Trophoblast cell (in vitro differentiated cells and primary cell): ENCODE data around the gene UQCR10.

Experiments
- DNase-seq, 2 donors: peaks; one replicate each; pipeline ENCODE4 v3.0.0-alpha.2; 2016
- H2AFZ ChIP-seq: 2 replicates; pipeline ENCODE4 v1.6.1; 2013; ENCODE audit warnings: low read length, moderate library complexity, mild to moderate bottlenecking; ENCODE audit not compliant: insufficient read depth, poor library complexity
- H2AK5ac ChIP-seq: 2 replicates; pipeline ENCODE4 v1.6.1; 2013; ENCODE audit warnings: mild to moderate bottlenecking, low read length
- H2BK120ac ChIP-seq: 2 replicates; pipeline ENCODE4 v1.6.1; 2013; ENCODE audit warnings: low read length, mild to moderate bottlenecking, moderate library complexity; ENCODE audit not compliant: insufficient read depth, poor library complexity
- H2BK12ac ChIP-seq: 2 replicates; pipeline ENCODE4 v1.6.1; 2013; ENCODE audit warnings: mild to moderate bottlenecking, low read length, moderate library complexity
- H2BK5ac ChIP-seq: 2 replicates; pipeline ENCODE4 v1.6.1; 2013; ENCODE audit warnings: low read length, low read depth, moderate library complexity, mild to moderate bottlenecking; ENCODE audit not compliant: poor library complexity
- H3K14ac ChIP-seq: 2 replicates; pipeline ENCODE4 v1.6.1; 2013; ENCODE audit warnings: mild to moderate bottlenecking, low read length
- H3K18ac ChIP-seq: 2 replicates; pipeline ENCODE4 v1.6.1; 2013; ENCODE audit warnings: mild to moderate bottlenecking, low read length
- H3K23ac ChIP-seq: 2 replicates; pipeline ENCODE4 v1.6.1; 2013; ENCODE audit warnings: low read length
- H3K27ac ChIP-seq: 2 replicates; pipeline ENCODE4 v1.5.1; 2013; ENCODE audit warnings: low read depth, mild to moderate bottlenecking, inconsistent platforms, low read length, moderate library complexity
- H3K27me3 ChIP-seq: 2 replicates; pipeline ENCODE4 v1.6.1; 2013; ENCODE audit warnings: inconsistent platforms, mild to moderate bottlenecking, low read length, moderate library complexity; ENCODE audit not compliant: insufficient read depth
- H3K36me3 ChIP-seq, 2 experiments: 1 replicate in 1 of 2; 2 replicates in 1 of 2; pipeline ENCODE4 v1.6.1; 2013; ENCODE audit warnings: low read length in 2 of 2, mild to moderate bottlenecking in 2 of 2, moderate library complexity in 1 of 2; ENCODE audit not compliant: insufficient read depth in 2 of 2, control insufficient read depth in 1 of 2
- H3K4ac ChIP-seq: 2 replicates; pipeline ENCODE4 v1.6.1; 2013; ENCODE audit warnings: low read depth, mild to moderate bottlenecking, low read length, moderate library complexity
- H3K4me1 ChIP-seq, 2 experiments: 1 replicate in 1 of 2; 2 replicates in 1 of 2; pipeline ENCODE4 v1.6.1; 2013; ENCODE audit warnings: low read length in 2 of 2, mild to moderate bottlenecking in 2 of 2, moderate library complexity in 1 of 2; ENCODE audit not compliant: insufficient read depth in 2 of 2, control insufficient read depth in 1 of 2
- H3K4me2 ChIP-seq: 2 replicates; pipeline ENCODE4 v1.6.1; 2013; ENCODE audit warnings: inconsistent platforms, mild to moderate bottlenecking, low read length, moderate library complexity
- H3K4me3 ChIP-seq: 2 replicates; pipeline ENCODE4 v1.5.1; 2013; ENCODE audit warnings: mild to moderate bottlenecking, low read depth, low read length, inconsistent platforms
- H3K79me1 ChIP-seq: one replicate; pipeline ENCODE4 v1.6.1; 2013; ENCODE audit warnings: low read length
- H3K79me2 ChIP-seq: 2 replicates; pipeline ENCODE4 v1.6.1; 2013; ENCODE audit warnings: low read length, mild to moderate bottlenecking; ENCODE audit not compliant: control insufficient read depth, insufficient read depth, poor library complexity
- H3K9ac ChIP-seq: 2 replicates; pipeline ENCODE4 v1.6.1; 2013; ENCODE audit warnings: mild to moderate bottlenecking, low read length
- H3K9me3 ChIP-seq: 2 replicates; pipeline ENCODE4 v1.6.1; 2013; ENCODE audit warnings: low read depth, mild to moderate bottlenecking, control low read depth, inconsistent platforms, low read length; ENCODE audit not compliant: insufficient read depth
- H4K12ac ChIP-seq: 2 replicates; pipeline ENCODE4 v1.6.1; 2013; ENCODE audit warnings: low read depth, mild to moderate bottlenecking, low read length, moderate library complexity
- H4K8ac ChIP-seq: 2 replicates; pipeline ENCODE4 v1.6.1; 2013; ENCODE audit warnings: low read depth, mild to moderate bottlenecking, low read length, moderate library complexity
- H4K91ac ChIP-seq: one replicate; pipeline ENCODE4 v1.6.1; 2013; ENCODE audit warnings: low read depth, mild to moderate bottlenecking, low read length, moderate library complexity
- WGBS: extraction: QIAGEN DNeasy Blood & Tissue Kit; methylation state at CpG from one replicate; pipeline ENCODE4 v1.1.7; 2013; ENCODE audit warnings: missing lambda C conversion rate; ENCODE audit not compliant: insufficient read length, insufficient coverage; ENCODE audit errors: extremely low coverage; 5-methylcytosine and 5-hydroxymethylcytosine counted together

Gene UQCR10

DNA sequence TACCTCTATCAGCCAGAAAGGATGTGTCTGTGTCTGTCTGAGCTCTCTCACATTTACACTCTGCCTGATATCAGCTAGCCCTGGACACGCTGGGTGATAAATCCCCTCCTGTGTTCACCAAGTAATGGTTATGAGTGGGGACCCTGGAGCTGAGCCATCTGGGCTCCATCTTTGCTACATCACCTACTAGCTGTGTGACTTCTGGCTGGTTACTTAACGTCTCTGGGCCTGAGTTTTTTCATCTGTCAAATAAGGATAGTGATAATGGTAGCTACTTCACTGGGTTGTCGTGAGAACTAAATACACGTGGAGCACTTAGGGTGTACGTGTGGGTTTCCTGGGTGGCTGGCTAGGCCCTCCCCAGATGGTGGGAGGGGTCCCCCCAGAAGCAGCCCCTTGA lies 22.9 kb downstream of the UQCR10 start:
- no CpG with 5 or more reads among the region's 5 CpGs for WGBS
- H3K4me3 ChIP-seq, result no peak overlapping the region
- H4K12ac ChIP-seq, result no peak overlapping the region
- peaks cover 4% of the 10 kb centered on the region for H3K9me3 ChIP-seq
- no peak overlapping the region for H3K4ac ChIP-seq
- H3K79me1 ChIP-seq, result no peaks in the 10 kb centered on the region
- H2BK5ac ChIP-seq, result no peak overlapping the region
- H3K36me3 ChIP-seq, result peaks cover 53 to 57% of the 10 kb centered on the region in 2 experiments
- H3K27ac ChIP-seq, result no peak overlapping the region
- H3K9ac ChIP-seq, result no peak overlapping the region
- no peaks in the 10 kb centered on the region for H3K79me2 ChIP-seq
- H3K14ac ChIP-seq, result no peak overlapping the region
- H3K23ac ChIP-seq, result no peak overlapping the region
- H4K91ac ChIP-seq, result no peak overlapping the region
- no peak overlapping the region for H2BK120ac ChIP-seq
- H2AFZ ChIP-seq, result no peak overlapping the region
- no peak overlapping the region for H3K18ac ChIP-seq
- H2BK12ac ChIP-seq, result no peak overlapping the region
- H2AK5ac ChIP-seq, result no peak overlapping the region
- H3K4me1 ChIP-seq, result peaks cover 8 to 20% of the 10 kb centered on the region in 2 experiments
- DNase-seq, result no peak
- no peak overlapping the region for H4K8ac ChIP-seq
- no peak overlapping the region for H3K4me2 ChIP-seq
- H3K27me3 ChIP-seq, result no peaks in the 10 kb centered on the region

DNA sequence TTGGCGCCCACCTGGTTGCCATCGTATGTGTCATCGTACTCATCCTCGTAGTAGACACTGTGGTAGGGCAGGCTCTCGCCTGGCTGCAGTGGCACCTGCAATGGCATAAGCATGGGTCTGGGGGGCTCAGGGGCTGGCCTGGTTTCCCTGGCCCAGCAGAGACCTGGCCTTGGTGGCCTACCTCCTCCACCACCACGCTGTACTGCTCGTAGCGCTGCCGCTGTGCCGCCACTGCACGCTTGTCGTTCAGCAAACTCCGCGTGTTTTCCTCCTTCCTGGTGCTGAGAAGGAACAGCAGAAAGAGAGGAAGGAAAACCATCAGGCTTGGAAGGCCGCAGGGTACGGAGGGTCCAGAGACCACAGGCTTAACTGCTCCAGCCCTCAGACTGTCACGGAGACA lies 26.2 kb downstream of the UQCR10 start:
- Histone ChIP-seq H3K4me1 (peaks cover 23 to 32% of the 10 kb centered on the region in 2 experiments), H3K4me3 (no peak overlapping the region), H4K12ac (no peak overlapping the region), H3K79me1 (peaks cover 17% of the 10 kb centered on the region), H3K14ac (no peak overlapping the region), H2AFZ (no peak overlapping the region), H3K79me2 (peaks cover 2% of the 10 kb centered on the region), H4K91ac (no peak overlapping the region), H3K27ac (no peak overlapping the region), H2BK5ac (no peak overlapping the region), H3K9me3 (peaks cover 4% of the 10 kb centered on the region), H3K27me3 (no peaks in the 10 kb centered on the region), H3K23ac (no peak overlapping the region), H2BK12ac (no peak overlapping the region), H3K18ac (no peak overlapping the region), H2AK5ac (no peak overlapping the region), H3K4ac (no peak overlapping the region), H2BK120ac (no peak overlapping the region), H3K9ac (no peak overlapping the region), H4K8ac (no peak overlapping the region), H3K4me2 (no peak overlapping the region), H3K36me3 (peaks cover 51 to 52% of the 10 kb centered on the region in 2 experiments)
- WGBS, result no CpG with 5 or more reads among the region's 17 CpGs
- no peak for DNase-seq

- H3K4me2 ChIP-seq, result peak overlapping the region; percentile 36
- H4K8ac ChIP-seq, result no peak overlapping the region
- peaks cover 33% of the 10 kb centered on the region for H3K79me1 ChIP-seq
- no peak for DNase-seq
- H3K4ac ChIP-seq, result no peak overlapping the region
- H3K23ac ChIP-seq, result no peak overlapping the region
- H3K14ac ChIP-seq, result no peak overlapping the region
- no peak overlapping the region for H2BK120ac ChIP-seq
- no peak overlapping the region for H2AFZ ChIP-seq
- no peak overlapping the region for H3K9ac ChIP-seq
- no peaks in the 10 kb centered on the region for H3K27me3 ChIP-seq
- peaks cover 33 to 35% of the 10 kb centered on the region in 2 experiments for H3K36me3 ChIP-seq
- WGBS, result no CpG with 5 or more reads among the region's 5 CpGs
- H3K4me1 ChIP-seq, result peaks cover 41 to 49% of the 10 kb centered on the region in 2 experiments
- H3K18ac ChIP-seq, result no peak overlapping the region
- no peak overlapping the region for H2AK5ac ChIP-seq
- H2BK5ac ChIP-seq, result peak overlapping the region; percentile 21
- no peak overlapping the region for H4K91ac ChIP-seq
- no peak overlapping the region for H3K4me3 ChIP-seq
- H4K12ac ChIP-seq, result no peak overlapping the region
- peaks cover 5% of the 10 kb centered on the region for H3K79me2 ChIP-seq
- H3K27ac ChIP-seq, result peak overlapping the region; percentile 59
- H3K9me3 ChIP-seq, result no peaks in the 10 kb centered on the region
- peak overlapping the region; percentile 27 for H2BK12ac ChIP-seq
Measured at GRCh38 chr22:29795663-29796062, 28.5 kb downstream of the UQCR10 start.

DNA sequence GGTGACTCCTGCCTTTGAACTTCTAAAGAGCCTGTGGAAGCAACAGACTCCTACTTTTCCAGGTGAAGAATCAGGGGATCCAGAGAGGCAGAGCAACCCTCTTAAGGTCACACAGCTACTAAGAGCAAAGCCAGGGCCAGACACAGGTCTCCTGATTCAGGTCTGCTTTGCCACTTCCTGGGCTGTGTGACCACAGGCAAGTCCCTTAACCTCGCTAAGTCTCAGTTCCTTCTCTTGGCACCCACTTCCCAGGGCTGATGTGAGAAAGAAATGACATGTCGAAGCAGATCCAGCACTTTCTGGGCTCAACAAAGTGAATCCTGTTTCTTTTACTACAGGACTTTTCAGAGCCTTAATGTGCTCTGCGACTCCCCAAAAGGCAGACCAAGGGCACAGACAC lies 30.2 kb downstream of the UQCR10 start:
- Histone ChIP-seq H3K27me3 (no peaks in the 10 kb centered on the region), H3K4me3 (no peak overlapping the region), H3K36me3 (peaks cover 30 to 31% of the 10 kb centered on the region in 2 experiments), H3K9ac (no peak overlapping the region), H3K79me2 (peaks cover 5% of the 10 kb centered on the region), H3K18ac (no peak overlapping the region), H2BK5ac (no peak overlapping the region), H2BK12ac (peak overlapping the region; percentile 63), H3K27ac (no peak overlapping the region), H4K12ac (no peak overlapping the region), H3K4me2 (no peak overlapping the region), H3K9me3 (no peaks in the 10 kb centered on the region), H3K4ac (no peak overlapping the region), H3K14ac (peak overlapping the region; percentile 16), H2AK5ac (peak overlapping the region; percentile 21), H4K91ac (peak overlapping the region; percentile 28), H3K4me1 (peaks cover 54 to 64% of the 10 kb centered on the region in 2 experiments), H4K8ac (no peak overlapping the region), H3K23ac (no peak overlapping the region), H2AFZ (no peak overlapping the region), H2BK120ac (peak overlapping the region; percentile 50), H3K79me1 (peaks cover 43% of the 10 kb centered on the region)
- no CpG with 5 or more reads among the region's 3 CpGs for WGBS
- DNase-seq, result no peak
